BLaER1 treated with 17β-estradiol and CSF1 and Interleukin-3, amounts not matched to agents 10 nM and 100 nM (cell line): ENCODE measurements around the gene MRPL57.
A peak's percentile ranks its signal among the peaks of the same experiment; 100 is the strongest.
"Not testable (repeated sequence)": the region's sequence is repeated elsewhere in the genome, so short reads cannot be mapped to it uniquely, and the experiment has no call there.

Experiments
- H3K27ac ChIP-seq, 11 experiments: shearing (Covaris generic); formaldehyde crosslinking; 2 replicates each; pipeline ENCODE4 v1.8.1; 2022
- H3K27me3 ChIP-seq, 11 experiments: shearing (Covaris generic); formaldehyde crosslinking; 2 replicates each; pipeline ENCODE4 v1.8.1; 2022
- H3K36me3 ChIP-seq, 11 experiments: shearing (Covaris generic); formaldehyde crosslinking; 2 replicates each; pipeline ENCODE4 v1.8.1; 2022
- H3K4me1 ChIP-seq, 10 experiments: shearing (Covaris generic); formaldehyde crosslinking; 2 replicates each; pipeline ENCODE4 v1.8.1; 2022
- H3K4me2 ChIP-seq, 11 experiments: shearing (Covaris generic); formaldehyde crosslinking; 2 replicates each; pipeline ENCODE4 v1.8.1; 2022
- H3K4me3 ChIP-seq, 10 experiments: shearing (Covaris generic); formaldehyde crosslinking; 2 replicates each; pipeline ENCODE4 v1.8.1; 2022
- H3K9ac ChIP-seq, 11 experiments: shearing (Covaris generic); formaldehyde crosslinking; 2 replicates each; pipeline ENCODE4 v1.8.1; 2022
- H3K9me3 ChIP-seq, 11 experiments: shearing (Covaris generic); formaldehyde crosslinking; replicated peaks in 1 of 11; 2 replicates each; pipeline ENCODE4 v1.8.1; 2022
- H4K20me1 ChIP-seq, 11 experiments: shearing (Covaris generic); formaldehyde crosslinking; 2 replicates each; pipeline ENCODE4 v1.8.1; 2022
- Cebpa-rat ChIP-seq, 11 experiments: shearing (Covaris generic); IDR thresholded peaks; 2 replicates each; pipeline ENCODE4 v1.8.1; 2022

MRPL57 gene

GRCh38 chr13:21176215-21176981 lies at the start of gene MRPL57, which contains the start of gene SKA3:
Gene MRPL57 (plus strand): TSS chr13:21176658. CDS start chr13:21176917, 259 bp downstream.
Gene SKA3 (minus strand): TSS chr13:21176552. CDS start chr13:21176477, 75 bp downstream.
- peaks cover 22 to 30% (median 25%) of the 10 kb centered on the region in 10 experiments for H3K4me1 ChIP-seq
- H4K20me1 ChIP-seq: peaks cover 0 to 9% (median 0%) of the 10 kb centered on the region in 11 experiments; a peak in 4 of 22 replicates
- H3K27ac ChIP-seq: peak within 1 kb of the TSS; percentile 80 to 95 (median 91)
- H3K9me3 ChIP-seq: no peaks in the 10 kb centered on the region
- H3K36me3 ChIP-seq: peaks cover 0 to 34% (median 22%) of the 10 kb centered on the region in 11 experiments; a peak in 18 of 22 replicates
- TF ChIP-seq Cebpa-rat (IDR thresholded peaks at IDR 0.05): no peak
- no peaks in the 10 kb centered on the region for H3K27me3 ChIP-seq
- H3K9ac ChIP-seq: peak within 1 kb of the TSS; percentile 84 to 95 (median 93)
- peak within 1 kb of the TSS; percentile 68 to 86 (median 82) for H3K4me3 ChIP-seq
- peak within 1 kb of the TSS; percentile 78 to 97 (median 88) for H3K4me2 ChIP-seq

- H3K9ac ChIP-seq: no peak overlapping the region
- peaks cover 0 to 8% (median 5%) of the 10 kb centered on the region in 11 experiments; a peak in 8 of 22 replicates for H3K9me3 ChIP-seq
- no peak overlapping the region for H3K4me2 ChIP-seq
- H3K27ac ChIP-seq: no peak overlapping the region
- H3K27me3 ChIP-seq: no peaks in the 10 kb centered on the region
- no peak for TF ChIP-seq Cebpa-rat (IDR thresholded peaks at IDR 0.05)
- peaks cover 0 to 11% (median 0%) of the 10 kb centered on the region in 10 experiments; a peak in 4 of 20 replicates for H3K4me1 ChIP-seq
- H4K20me1 ChIP-seq: no peaks in the 10 kb centered on the region
- no peak overlapping the region for H3K4me3 ChIP-seq
- H3K36me3 ChIP-seq: no peaks in the 10 kb centered on the region
Measured at GRCh38 chr13:21130116-21130515, 46.3 kb upstream of the MRPL57 start.

GRCh38 chr13:21133077-21133476 lies 43.4 kb upstream of the MRPL57 start:
- no peak overlapping the region for H3K9ac ChIP-seq
- TF ChIP-seq Cebpa-rat (IDR thresholded peaks at IDR 0.05): no peak

DNA sequence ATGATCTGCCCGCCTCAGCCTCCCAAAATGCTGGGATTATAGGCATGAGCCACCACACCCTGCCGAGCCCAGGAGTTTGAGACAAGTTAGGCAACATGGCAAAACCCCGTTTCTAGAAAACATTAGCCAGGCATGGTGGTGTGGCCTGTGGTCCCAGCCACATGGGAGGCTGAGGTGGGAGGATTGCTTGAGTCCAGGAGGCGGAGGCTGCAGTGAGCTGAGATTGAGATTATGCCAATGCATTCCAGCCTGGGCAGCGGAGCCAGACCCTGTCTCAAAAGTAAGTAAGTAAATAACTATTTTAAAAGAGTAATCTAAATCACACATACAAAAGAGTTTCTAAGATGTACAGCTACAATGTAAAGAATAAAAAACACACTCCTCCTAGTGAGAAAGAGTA lies 42.0 kb upstream of the MRPL57 start:
- Histone ChIP-seq H3K4me3 (no peak overlapping the region), H4K20me1 (no peaks in the 10 kb centered on the region), H3K9ac (peak overlapping the region in 2 of 11 experiments; percentile 4 to 31; a peak in 2 of 22 replicates), H3K4me2 (no peak overlapping the region), H3K4me1 (peaks cover 3 to 17% (median 4%) of the 10 kb centered on the region in 10 experiments; a peak in 17 of 20 replicates), H3K27me3 (no peaks in the 10 kb centered on the region), H3K36me3 (no peaks in the 10 kb centered on the region), H3K27ac (no peak overlapping the region), H3K9me3 (peaks cover 0 to 8% (median 5%) of the 10 kb centered on the region in 11 experiments; a peak in 8 of 22 replicates)
- TF ChIP-seq Cebpa-rat (IDR thresholded peaks at IDR 0.05): no peak

More at GRCh38 chr13:21133077-21133476, 43.4 kb upstream of the MRPL57 start:
- Histone ChIP-seq H4K20me1 (no peaks in the 10 kb centered on the region), H3K27ac (no peak overlapping the region), H3K4me2 (no peak overlapping the region), H3K9me3 (peaks cover 0 to 8% (median 5%) of the 10 kb centered on the region in 11 experiments; a peak in 8 of 22 replicates), H3K4me1 (peaks cover 0 to 13% (median 0%) of the 10 kb centered on the region in 10 experiments; a peak in 3 of 20 replicates), H3K36me3 (no peaks in the 10 kb centered on the region), H3K4me3 (no peak overlapping the region), H3K27me3 (no peaks in the 10 kb centered on the region)

DNA sequence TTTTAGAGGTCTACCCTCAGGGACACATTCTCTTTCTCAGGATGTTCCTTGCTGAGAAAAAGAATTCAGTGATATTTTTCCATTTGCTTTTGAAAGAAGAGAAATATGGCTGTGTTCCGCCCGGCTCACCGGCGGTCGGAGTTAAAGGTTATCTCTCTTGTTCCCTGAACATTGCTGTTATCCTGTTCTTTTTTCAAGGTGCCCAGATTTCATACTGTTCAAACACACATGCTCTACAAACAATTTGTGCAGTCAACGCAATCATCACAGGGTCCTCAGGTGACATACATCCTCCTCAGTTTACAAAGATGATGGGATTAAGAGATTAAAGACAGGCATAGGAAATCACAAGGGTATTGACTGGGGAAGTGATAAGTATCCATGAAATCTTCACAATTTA lies 40.6 kb upstream of the MRPL57 start:
- H3K4me3 ChIP-seq, H3K27ac ChIP-seq, H3K4me2 ChIP-seq, H4K20me1 ChIP-seq, H3K9me3 ChIP-seq, H3K36me3 ChIP-seq, H3K27me3 ChIP-seq, H3K9ac ChIP-seq: not testable (repeated sequence)
- H3K4me1 ChIP-seq: peaks cover 6 to 20% (median 7%) of the 10 kb centered on the region in 10 experiments; a peak in 17 of 20 replicates

GRCh38 chr13:21137696-21138095 lies 38.8 kb upstream of the MRPL57 start:
- H3K4me3 ChIP-seq: no peak overlapping the region
- no peaks in the 10 kb centered on the region for H3K27me3 ChIP-seq
- H3K9me3 ChIP-seq: 0 out of 22 replicates have a peak, but pooled peaks cover 0 to 4% (median 0%) of the 10 kb centered on the region in 11 experiments
- no peak for TF ChIP-seq Cebpa-rat (IDR thresholded peaks at IDR 0.05)
- no peak overlapping the region for H3K4me2 ChIP-seq
- H4K20me1 ChIP-seq: peaks cover 5 to 22% (median 19%) of the 10 kb centered on the region in 11 experiments; a peak in 20 of 22 replicates
- H3K36me3 ChIP-seq: peaks cover 8 to 14% (median 10%) of the 10 kb centered on the region in 11 experiments
- peaks cover 19 to 34% (median 22%) of the 10 kb centered on the region in 10 experiments for H3K4me1 ChIP-seq
- H3K9ac ChIP-seq: no peak overlapping the region
- no peak overlapping the region for H3K27ac ChIP-seq

DNA sequence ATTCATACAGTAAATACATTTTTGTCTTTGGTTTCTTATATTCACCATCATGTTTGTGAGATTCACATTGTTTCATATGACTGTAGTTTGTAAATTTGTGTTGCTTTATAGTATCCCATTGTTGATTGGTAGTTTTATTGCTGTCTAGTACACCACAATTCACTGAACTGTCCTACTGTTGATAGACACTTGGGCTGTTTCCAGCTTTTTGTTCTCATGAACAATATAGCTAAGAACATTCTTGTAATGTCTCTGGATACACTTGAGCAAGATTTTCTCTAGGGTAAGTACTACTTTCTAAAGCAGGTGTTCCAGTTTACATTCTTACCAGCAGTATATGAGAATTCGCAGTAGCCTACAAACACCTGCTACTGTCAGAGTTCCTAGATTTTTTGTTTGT lies 37.9 kb upstream of the MRPL57 start:
- Histone ChIP-seq H3K27ac (no peak overlapping the region), H3K9ac (no peak overlapping the region), H3K4me2 (no peak overlapping the region), H3K9me3 (0 out of 22 replicates have a peak, but pooled peaks cover 0 to 4% (median 0%) of the 10 kb centered on the region in 11 experiments), H3K4me1 (peaks cover 28 to 37% (median 31%) of the 10 kb centered on the region in 10 experiments), H3K27me3 (no peaks in the 10 kb centered on the region), H3K36me3 (peaks cover 16 to 23% (median 19%) of the 10 kb centered on the region in 11 experiments), H3K4me3 (no peak overlapping the region), H4K20me1 (peaks cover 14 to 31% (median 28%) of the 10 kb centered on the region in 11 experiments; a peak in 20 of 22 replicates)
- no peak for TF ChIP-seq Cebpa-rat (IDR thresholded peaks at IDR 0.05)

DNA sequence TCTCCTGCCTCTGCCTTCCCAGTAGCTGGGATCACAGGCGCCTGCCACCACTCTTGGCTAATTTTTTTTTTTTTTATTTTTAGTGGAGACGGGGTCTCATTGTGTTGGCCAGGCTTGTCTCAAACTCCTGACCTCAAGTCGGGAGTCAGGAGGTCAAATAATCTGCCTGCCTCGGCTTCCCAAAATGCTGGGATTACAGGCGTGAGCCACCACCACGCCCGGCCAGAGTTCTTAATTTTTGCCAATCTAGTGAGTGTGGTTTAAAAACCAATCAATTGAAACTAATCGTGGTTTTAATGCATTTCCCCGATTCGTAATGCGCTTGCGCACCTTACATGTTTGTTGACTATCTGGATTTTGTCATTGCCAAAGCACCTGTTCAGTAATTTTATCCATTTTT lies 37.1 kb upstream of the MRPL57 start:
- peak overlapping the region; percentile 89 to 96 (median 94); a peak in 21 of 22 replicates for H3K9ac ChIP-seq
- H3K4me1 ChIP-seq: peaks cover 31 to 43% (median 35%) of the 10 kb centered on the region in 10 experiments
- H3K4me3 ChIP-seq: peak overlapping the region; percentile 79 to 92 (median 83)

GRCh38 chr13:21142766-21143165 lies 33.7 kb upstream of the MRPL57 start:
- no peaks in the 10 kb centered on the region for H3K27me3 ChIP-seq
- H3K4me2 ChIP-seq: peak overlapping the region; percentile 76 to 99 (median 94)
- TF ChIP-seq Cebpa-rat (IDR thresholded peaks at IDR 0.05): no peak
- H3K27ac ChIP-seq: no peak overlapping the region; a peak in 1 of 22 replicates
- no peaks in the 10 kb centered on the region for H3K9me3 ChIP-seq
- peak overlapping the region in 9 of 10 experiments; percentile 17 to 92 (median 84); a peak in 12 of 20 replicates for H3K4me3 ChIP-seq
- peak overlapping the region in 7 of 11 experiments; percentile 0 to 95 (median 27); a peak in 4 of 22 replicates for H3K9ac ChIP-seq
- peaks cover 53 to 73% (median 69%) of the 10 kb centered on the region in 11 experiments; a peak in 21 of 22 replicates for H4K20me1 ChIP-seq
- peaks cover 56 to 65% (median 61%) of the 10 kb centered on the region in 11 experiments for H3K36me3 ChIP-seq
- H3K4me1 ChIP-seq: peaks cover 31 to 43% (median 35%) of the 10 kb centered on the region in 10 experiments

More for the DNA sequence above, 37.1 kb upstream of the MRPL57 start:
- TF ChIP-seq Cebpa-rat (IDR thresholded peaks at IDR 0.05): no peak
- peak overlapping the region; percentile 66 to 94 (median 81) for H3K4me2 ChIP-seq
- 0 out of 22 replicates have a peak, but pooled peaks cover 0 to 4% (median 0%) of the 10 kb centered on the region in 11 experiments for H3K9me3 ChIP-seq
- peaks cover 22 to 39% (median 36%) of the 10 kb centered on the region in 11 experiments; a peak in 21 of 22 replicates for H4K20me1 ChIP-seq
- peaks cover 22 to 31% (median 27%) of the 10 kb centered on the region in 11 experiments for H3K36me3 ChIP-seq
- H3K27me3 ChIP-seq: no peaks in the 10 kb centered on the region
- H3K27ac ChIP-seq: peak overlapping the region; percentile 88 to 97 (median 93); a peak in 21 of 22 replicates
